Cerebellar nuclear complex (tissue), 1 donor: ENCODE measurements around the gene SPANXN2.
"Not testable (repeated sequence)": the region's sequence is repeated elsewhere in the genome, so short reads cannot be mapped to it uniquely, and the experiment has no call there.

Experiments
- DNase-seq, 2 experiments: peaks; one replicate each; lab custom pipeline; 2025; lab: John Stamatoyannopoulos, UW

Gene SPANXN2, protein sequence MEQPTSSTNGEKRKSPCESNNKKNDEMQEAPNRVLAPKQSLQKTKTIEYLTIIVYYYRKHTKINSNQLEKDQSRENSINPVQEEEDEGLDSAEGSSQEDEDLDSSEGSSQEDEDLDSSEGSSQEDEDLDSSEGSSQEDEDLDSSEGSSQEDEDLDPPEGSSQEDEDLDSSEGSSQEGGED

DNA sequence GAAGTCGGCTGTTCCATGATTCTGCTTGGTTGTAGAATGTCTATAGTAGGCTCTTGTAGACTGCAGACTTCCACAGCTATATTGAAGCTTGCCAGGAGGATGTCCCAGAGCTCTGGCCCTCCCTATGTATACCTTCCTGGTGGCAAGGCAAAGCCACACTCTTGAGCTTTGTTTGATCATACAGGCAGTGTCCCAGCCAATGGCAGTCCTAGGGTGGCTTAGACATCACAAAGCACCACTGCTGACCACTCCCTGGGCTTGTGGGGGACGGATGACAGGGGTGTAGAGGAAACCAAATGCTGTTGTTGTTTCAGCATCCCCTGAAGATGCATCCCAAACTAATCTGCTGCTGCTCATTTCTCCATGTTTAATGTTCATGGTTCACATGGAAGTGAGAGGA lies at the start of gene SPANXN2:
Gene SPANXN2 (minus strand): TSS at position 101 of the 400 bp plus-strand sequence. CDS start 84 bp downstream, at position 17.
- not testable (repeated sequence) for DNase-seq

DNA sequence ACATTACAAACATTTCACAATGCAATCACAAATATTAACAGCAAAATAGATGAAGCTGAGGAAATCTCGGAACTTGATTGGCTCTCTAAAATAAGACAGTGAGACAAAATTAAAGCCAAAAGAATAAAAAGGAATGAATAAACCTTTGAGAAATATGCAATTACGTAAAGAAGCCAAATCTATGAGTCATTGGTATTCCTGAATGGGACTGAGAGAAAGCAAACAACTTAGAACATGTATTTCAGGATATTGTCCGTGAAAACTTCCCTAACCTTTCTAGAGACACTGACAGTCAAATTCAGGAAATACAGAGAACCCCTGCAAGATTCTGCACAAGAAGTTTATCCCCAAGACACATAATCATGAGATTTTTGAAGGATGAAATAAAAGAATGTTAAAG lies 48.4 kb upstream of the SPANXN2 start:
- no peak for DNase-seq

DNA sequence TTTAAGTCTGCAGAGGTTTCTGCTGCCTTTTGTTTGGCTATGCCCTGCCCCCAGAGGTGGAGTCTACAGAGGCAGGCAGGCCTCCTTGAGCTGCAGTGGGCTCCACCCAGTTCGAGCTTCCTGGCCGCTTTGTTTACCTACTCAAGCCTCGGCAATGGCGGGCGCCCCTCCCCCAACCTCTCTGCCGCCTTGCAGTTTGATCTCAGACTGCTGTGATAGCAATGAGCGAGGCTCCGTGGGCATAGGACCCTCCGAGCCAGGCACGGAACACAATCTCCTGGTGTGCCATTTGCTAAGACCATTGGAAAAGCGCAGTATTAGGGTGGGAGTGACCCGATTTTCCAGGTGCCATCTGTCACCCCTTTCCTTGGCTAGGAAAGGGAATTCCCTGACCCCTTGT lies 47.2 kb upstream of the SPANXN2 start:
- DNase-seq: not testable (repeated sequence)

DNA sequence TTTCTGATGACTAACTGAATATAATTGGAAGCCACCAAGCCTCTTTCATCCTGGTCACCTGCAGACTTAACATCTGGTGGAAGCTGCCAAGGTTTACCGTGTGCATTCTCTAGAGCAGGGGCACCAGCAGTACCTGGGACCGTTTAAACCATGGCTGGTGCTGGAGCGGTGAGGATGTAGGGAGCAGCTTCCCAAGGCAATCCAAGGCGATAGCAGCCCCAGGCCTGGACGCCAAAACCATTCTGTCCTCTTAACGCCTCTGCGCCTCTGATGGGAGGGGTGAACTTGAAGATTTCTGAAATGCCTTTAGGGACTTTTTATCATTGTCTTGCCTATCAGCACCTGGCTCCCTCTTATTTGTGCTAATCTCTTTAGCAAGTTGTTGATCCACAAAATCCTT lies 37.3 kb upstream of the SPANXN2 start:
- no peak for DNase-seq

DNA sequence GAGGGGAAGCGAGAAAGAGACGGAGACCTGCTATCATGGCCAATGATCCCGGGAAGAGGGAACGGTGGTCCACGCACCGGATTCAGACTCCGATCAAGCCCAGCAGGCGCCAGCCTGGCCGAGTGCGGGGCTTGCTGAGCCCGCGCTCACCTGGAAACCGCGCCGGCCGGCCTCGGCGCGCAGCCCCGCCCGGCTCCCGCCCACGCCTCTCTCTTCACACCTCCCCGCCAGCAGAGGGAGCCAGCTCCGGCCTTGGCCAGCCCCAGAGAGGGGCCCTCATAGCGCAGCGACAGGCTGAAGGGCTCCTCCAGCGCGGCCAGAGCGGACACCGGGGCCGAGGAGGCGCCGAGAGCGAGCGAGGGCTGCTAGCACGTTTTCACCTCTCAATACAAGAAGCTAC lies 36.8 kb upstream of the SPANXN2 start:
- no peak for DNase-seq

DNA sequence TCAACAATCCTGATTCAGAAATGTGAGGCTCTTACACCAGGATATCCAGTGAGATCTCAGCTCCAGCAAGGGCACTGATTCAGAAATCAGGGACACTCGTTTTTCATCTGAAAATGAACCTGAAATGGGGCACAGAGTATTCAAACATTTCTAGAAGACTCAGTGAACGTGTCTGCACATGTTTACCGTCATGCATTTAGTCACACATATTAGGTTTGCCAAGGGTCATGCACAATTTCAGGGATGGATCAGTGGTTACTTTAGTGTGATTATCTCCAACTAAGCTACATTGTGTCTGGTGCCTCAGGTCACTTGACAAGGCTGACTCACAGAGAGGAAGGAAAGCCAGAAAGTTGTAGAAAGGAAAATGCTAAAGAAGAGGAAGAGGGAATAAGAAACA lies 33.6 kb upstream of the SPANXN2 start:
- DNase-seq: no peak

DNA sequence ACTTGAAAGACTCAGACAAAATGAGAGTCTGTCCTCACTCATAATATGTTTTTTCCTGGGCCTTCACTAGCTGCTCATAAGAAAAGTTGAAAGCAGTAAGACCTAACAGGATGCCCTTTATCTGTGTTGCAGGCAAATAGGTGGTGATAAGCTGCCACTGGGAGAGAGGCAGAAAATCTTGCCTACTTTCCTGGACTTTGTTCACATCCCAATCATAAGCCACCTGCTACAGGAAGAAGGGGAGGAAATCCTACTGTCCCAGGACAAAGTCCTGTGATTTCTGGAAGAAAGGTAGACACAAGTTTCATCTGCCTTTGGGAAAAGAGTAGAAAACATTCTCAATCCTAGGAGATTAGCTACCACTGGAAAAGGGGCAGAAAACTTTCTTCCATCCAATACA lies 13.3 kb upstream of the SPANXN2 start:
- DNase-seq: no peak

DNA sequence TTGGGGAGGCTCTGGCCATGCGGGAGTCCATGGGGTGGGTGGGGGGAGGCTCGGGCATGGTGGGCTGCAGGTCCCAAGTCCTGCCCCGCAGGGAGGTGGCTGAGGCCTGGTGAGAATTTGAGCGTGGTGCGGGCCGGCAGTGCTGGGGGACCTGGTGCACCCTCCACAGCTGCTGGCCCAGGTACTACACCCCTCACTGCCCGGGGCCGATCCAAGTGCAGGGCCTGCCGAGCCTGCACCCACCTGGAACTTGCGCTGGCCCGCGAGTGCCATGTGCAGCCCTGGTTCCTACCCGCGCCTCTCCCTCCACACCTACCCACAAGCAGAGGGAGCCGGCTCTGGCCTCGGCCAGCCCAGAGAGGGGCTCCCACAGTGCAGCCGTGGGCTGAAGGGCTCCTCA lies 5.7 kb upstream of the SPANXN2 start:
- DNase-seq: no peak

DNA sequence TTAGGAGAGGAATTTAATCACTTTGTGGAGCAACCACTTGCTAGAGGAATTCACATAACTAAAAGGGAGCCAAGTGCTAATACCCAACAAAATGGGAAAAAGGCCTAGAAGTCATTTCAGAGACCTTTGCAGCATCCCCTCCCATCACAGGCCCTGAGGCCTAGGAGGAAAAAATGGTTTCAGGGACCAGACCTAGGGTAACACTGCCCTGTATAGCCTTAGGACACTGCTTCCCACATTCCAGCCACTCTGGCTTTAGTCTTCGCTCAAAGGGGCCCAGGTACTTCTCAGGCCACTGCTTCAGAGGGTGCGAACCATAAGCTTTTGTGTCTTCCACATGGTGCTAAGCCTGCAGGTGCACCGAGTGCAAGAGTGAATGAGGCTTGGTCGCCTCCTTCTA lies 19.1 kb downstream of the SPANXN2 start:
- no peak for DNase-seq

DNA sequence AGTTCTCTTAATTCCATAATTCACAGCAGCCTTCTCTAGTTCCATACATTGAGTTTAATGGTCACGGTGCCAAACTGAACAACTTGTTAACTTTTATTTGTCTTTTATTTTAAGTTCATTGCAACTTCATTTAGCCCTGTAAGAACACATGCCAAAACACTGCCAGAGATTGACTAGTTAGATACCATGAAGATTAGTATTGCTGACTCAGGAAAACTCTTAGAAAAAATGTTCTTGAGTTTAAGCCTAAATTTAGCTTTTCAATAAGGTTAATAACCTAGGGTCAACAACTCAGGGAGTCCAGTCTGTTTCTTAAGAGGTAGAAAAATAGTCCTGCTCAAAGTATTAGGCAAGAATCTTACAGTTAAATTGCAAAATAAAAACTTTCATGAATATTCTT lies 25.7 kb downstream of the SPANXN2 start:
- DNase-seq: no peak

DNA sequence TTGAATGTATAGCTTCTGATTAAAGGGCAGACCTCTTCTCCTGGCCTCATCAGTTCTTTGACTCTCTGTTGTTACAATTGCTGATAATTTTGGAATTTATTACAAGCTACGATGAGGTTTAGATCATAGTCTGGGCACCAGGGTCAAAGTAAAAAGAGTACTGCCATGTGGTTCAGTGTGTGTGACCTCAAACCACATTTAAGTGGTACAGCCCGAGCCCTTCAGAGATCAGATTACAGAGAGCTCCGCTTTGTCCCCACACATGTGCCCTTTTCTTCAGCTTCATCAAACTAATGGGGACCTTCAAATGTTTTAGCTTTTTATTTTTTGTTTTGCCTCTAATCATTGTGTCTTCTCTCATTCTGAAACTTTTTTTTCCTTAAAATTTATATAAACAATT lies 37.1 kb downstream of the SPANXN2 start:
- DNase-seq: no peak

DNA sequence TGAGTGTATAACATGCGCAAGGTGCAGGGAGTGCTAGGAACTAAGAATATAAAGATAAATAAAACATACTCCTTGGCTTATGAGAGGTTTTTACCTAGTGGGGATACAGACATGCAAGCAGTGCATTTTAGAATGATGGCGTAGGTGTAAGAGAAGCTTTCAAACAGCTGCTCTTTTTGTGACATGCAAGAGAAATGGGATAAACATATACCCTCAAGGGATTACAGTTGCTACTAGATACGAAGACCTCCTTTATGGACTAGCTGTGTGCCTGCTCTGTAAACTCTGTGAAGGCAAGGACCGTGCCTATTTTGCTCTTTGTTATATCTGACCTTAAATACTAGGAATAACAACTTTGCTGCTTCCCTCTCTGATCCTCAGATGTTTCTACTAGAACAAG lies 45.6 kb downstream of the SPANXN2 start:
- DNase-seq: no peak

DNA sequence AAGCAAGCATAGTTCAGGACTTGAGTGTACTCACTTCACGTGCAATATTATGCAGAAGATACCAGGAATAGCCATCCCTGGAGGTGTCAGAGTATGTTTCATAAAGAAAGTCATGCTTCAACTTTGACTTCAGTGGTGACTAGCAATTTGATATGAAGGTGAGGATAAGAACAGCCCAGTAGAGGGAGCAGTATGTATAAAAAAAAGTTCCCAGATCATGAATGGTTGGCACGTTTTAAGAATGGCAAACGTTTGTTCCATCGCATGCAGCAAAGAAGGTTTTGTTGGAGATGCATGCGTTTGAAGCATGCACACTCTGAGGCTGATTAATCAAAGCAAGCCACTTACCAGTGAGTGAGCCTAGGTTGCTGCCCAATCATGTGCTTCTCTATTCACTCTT lies 51.2 kb downstream of the SPANXN2 start:
- no peak for DNase-seq

DNA sequence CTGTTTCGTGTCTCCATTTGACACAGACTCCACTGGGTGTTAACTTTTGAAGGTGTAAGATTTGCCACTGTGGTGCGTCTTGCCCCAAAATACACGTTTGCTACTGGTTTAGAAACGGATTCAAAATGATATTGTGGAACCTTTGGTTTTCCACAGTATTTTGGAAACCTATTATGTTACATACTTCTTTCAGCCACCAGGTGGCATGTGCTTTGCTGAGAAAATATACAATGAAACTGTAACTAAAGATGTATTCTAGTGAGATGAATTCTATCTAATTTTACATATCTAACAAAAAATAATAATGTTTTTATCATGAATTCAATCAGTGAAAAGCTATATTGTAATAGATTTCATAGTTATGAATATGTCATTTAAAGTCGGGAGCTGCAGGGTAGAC lies 56.2 kb downstream of the SPANXN2 start:
- DNase-seq: no peak

DNA sequence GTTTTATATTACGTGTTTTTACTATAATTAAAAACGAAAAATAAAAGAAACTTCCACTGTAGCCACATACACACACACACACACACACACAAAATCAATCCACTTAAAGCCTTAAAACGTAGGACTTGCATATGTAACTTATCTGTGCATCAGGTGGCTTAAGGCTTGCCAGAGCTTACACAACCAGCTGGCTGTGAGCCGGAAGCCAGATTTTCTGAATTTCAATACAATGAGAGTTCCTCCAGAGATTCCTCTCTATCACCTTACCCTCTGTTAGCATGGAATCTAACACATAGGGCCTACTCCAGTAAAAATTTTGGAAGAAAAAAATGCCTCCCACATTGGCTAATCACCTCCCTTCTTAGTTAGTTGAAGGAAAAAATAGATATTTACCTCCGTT lies 56.8 kb downstream of the SPANXN2 start:
- DNase-seq: no peak
